GM12878 (cell line): ENCODE data around the gene TNRC6C. TPM values are rescaled to one million over a fixed set of nuclear protein-coding genes. Genes with fewer than 3 reads are reported as not detected.

Experiments
- ATAC-seq: fragments of 200-7000 bp; cut with Tn5 transposase; 3 replicates; pipeline ENCODE4 v1.9.1; 2020; ENCODE audit warnings: mild to moderate bottlenecking, moderate library complexity
- BruUV-seq: library from RNA; stranded (reverse); fragments of 400-500 nt; replicated peaks from 2 replicates; lab custom pipeline; 2021; lab: Mats Ljungman, UMichigan
- CTCF ChIA-PET: fragments of 300-600 bp; sonication (Branson Sonifier 250); formaldehyde crosslinking; extraction: SDS; loops from one replicate; lab custom pipeline; 2021; ENCODE audit warnings: inconsistent platforms; lab: Yijun Ruan, JAX
- POLR2A ChIA-PET: fragments of 350-600 bp; formaldehyde crosslinking; extraction: SDS; loops from one replicate; lab custom pipeline; 2021; ENCODE audit warnings: inconsistent platforms; lab: Charles Lee
- RAD21 ChIA-PET: fragments of 300-600 bp; sonication (Branson Sonifier 250); formaldehyde crosslinking; loops from one replicate; lab custom pipeline; 2023; ENCODE audit warnings: antibody characterized with exemption; ENCODE audit not compliant: unreplicated experiment; lab: Charles Lee
- SMC1A ChIA-PET: fragments of 300-600 bp; sonication (Branson Sonifier 250); formaldehyde crosslinking; loops from one replicate; lab custom pipeline; 2023; ENCODE audit not compliant: unreplicated experiment, uncharacterized antibody; lab: Charles Lee
- DNase-seq: peaks from one replicate; pipeline ENCODE4 v3.0.0-alpha.2; 2011; ENCODE audit warnings: low read depth, low spot score
- FAIRE-seq: peaks from 3 replicates; lab custom pipeline; 2011; peaks lifted over from hg19 to GRCh38; lab: Jason Lieb, UNC
- H2AFZ ChIP-seq: 2 replicates; pipeline ENCODE4 v1.6.0; 2011; ENCODE audit warnings: low read depth, low read length, control low read depth; ENCODE audit not compliant: control insufficient read depth
- H3K27ac ChIP-seq: 2 replicates; pipeline ENCODE4 v1.5.1; 2011; ENCODE audit warnings: control low read depth; ENCODE audit not compliant: control insufficient read depth, insufficient read depth
- H3K27me3 ChIP-seq, 2 experiments: replicated peaks in 1 of 2; 2 replicates each; pipeline versions ENCODE4 v1.6.0 to v1.6.1; 2011; ENCODE audit warnings: low read length in 1 of 2; ENCODE audit not compliant: control insufficient read depth in 2 of 2, insufficient read depth in 2 of 2
- H3K36me3 ChIP-seq, 2 experiments: 2 replicates each; pipeline ENCODE4 v1.5.1; 2011; ENCODE audit warnings: low read length in 1 of 2; ENCODE audit not compliant: control insufficient read depth in 2 of 2, insufficient read depth in 2 of 2
- H3K4me1 ChIP-seq: 2 replicates; pipeline ENCODE4 v1.6.1; 2011; ENCODE audit warnings: mild to moderate bottlenecking, low read length, moderate library complexity, mixed read lengths; ENCODE audit not compliant: control insufficient read depth, insufficient read depth
- H3K4me2 ChIP-seq: 2 replicates; pipeline ENCODE4 v1.6.0; 2011; ENCODE audit warnings: control low read depth; ENCODE audit not compliant: control insufficient read depth, insufficient read depth
- H3K4me3 ChIP-seq: fragments of 200-600 bp; sonication (generic); 2 replicates; pipeline ENCODE4 v1.5.1; 2016
- H3K79me2 ChIP-seq: 2 replicates; pipeline ENCODE4 v1.6.0; 2011; ENCODE audit warnings: low read length; ENCODE audit not compliant: control insufficient read depth, insufficient read depth
- H3K9ac ChIP-seq: 2 replicates; pipeline ENCODE4 v1.8.0; 2011; ENCODE audit warnings: low read length, control low read depth, mixed read lengths; ENCODE audit not compliant: control insufficient read depth, insufficient read depth
- H3K9me3 ChIP-seq: replicated peaks from 3 replicates; pipeline ENCODE4 v1.5.1; 2011; ENCODE audit warnings: mild to moderate bottlenecking, low read length; ENCODE audit not compliant: control insufficient read depth, insufficient read depth
- H4K20me1 ChIP-seq: 2 replicates; pipeline ENCODE4 v1.6.0; 2011; ENCODE audit not compliant: control insufficient read depth, insufficient read depth
- ETV6 ChIP-seq, 2 experiments: fragments of 450-650 bp in 1 of 2; IDR thresholded peaks in 1 of 2; conservative IDR thresholded peaks in 1 of 2; 2 replicates each; pipeline ENCODE4 v1.6.1; 2014; ENCODE audit warnings: antibody characterized with exemption in 1 of 2, borderline replicate concordance in 1 of 2, low read depth in 1 of 2, mild to moderate bottlenecking in 1 of 2, moderate library complexity in 1 of 2
- GATAD2B ChIP-seq: fragments of 450-650 bp; conservative IDR thresholded peaks from 2 replicates; pipeline ENCODE4 v1.6.1; 2017; ENCODE audit warnings: low read depth, mild to moderate bottlenecking, moderate library complexity
- HDAC2 ChIP-seq: fragments of 200-600 bp; sonication (generic); IDR thresholded peaks from 2 replicates; pipeline ENCODE4 v1.6.1; 2017
- KAT2A ChIP-seq: conservative IDR thresholded peaks from 2 replicates; pipeline ENCODE4 v1.6.1; 2011; ENCODE audit warnings: low read depth, low read length; ENCODE audit not compliant: control insufficient read depth
- NFXL1 ChIP-seq: fragments of 450-650 bp; IDR thresholded peaks from 2 replicates; pipeline ENCODE4 v1.6.1; 2017; ENCODE audit warnings: antibody characterized with exemption, mild to moderate bottlenecking, borderline replicate concordance
- PAX8 ChIP-seq: fragments of 450-650 bp; IDR thresholded peaks from 2 replicates; pipeline ENCODE4 v1.6.1; 2017; ENCODE audit warnings: mild to moderate bottlenecking, moderate library complexity
- PRDM15 ChIP-seq: fragments of 450-650 bp; formaldehyde crosslinking; IDR thresholded peaks from 2 replicates; pipeline ENCODE4 v1.4.0; 2020; ENCODE audit warnings: mild to moderate bottlenecking, moderate library complexity
- SIN3A ChIP-seq: IDR thresholded peaks from 2 replicates; pipeline ENCODE4 v1.6.1; 2012; ENCODE audit warnings: low read depth, low read length, improper control_type of control experiment
- USF1 ChIP-seq: IDR thresholded peaks from 2 replicates; pipeline ENCODE4 v1.6.1; 2011; ENCODE audit warnings: borderline replicate concordance, low read depth, mild to moderate bottlenecking, moderate library complexity, mixed read lengths, low read length; ENCODE audit not compliant: insufficient read depth; ENCODE audit errors: extremely low read length
- ZNF217 ChIP-seq: fragments of 450-650 bp; IDR thresholded peaks from 2 replicates; pipeline ENCODE4 v1.6.1; 2017; ENCODE audit warnings: antibody characterized with exemption, mild to moderate bottlenecking
- ZNF24 ChIP-seq: fragments of 450-650 bp; IDR thresholded peaks from 2 replicates; pipeline ENCODE4 v1.6.1; 2017; ENCODE audit warnings: antibody characterized with exemption, mild to moderate bottlenecking
- WGBS: methylation state at CpG from one replicate; pipeline ENCODE4 v1.1.6; 2016; ENCODE audit warnings: low lambda C conversion rate; ENCODE audit not compliant: insufficient replicate concordance, insufficient coverage; ENCODE audit errors: missing lambda C conversion rate; 5-methylcytosine and 5-hydroxymethylcytosine counted together
- in situ Hi-C: fragments of 300-500 bp; cut with MboI; formaldehyde crosslinking; loops from 9 replicates; pipeline ENCODE4 v1.14.3; 2018; ENCODE audit warnings: mixed read lengths
- intact Hi-C: fragments of 100-400 bp; cut with micrococcal nuclease; formaldehyde crosslinking; loops from one replicate; pipeline ENCODE4 v1.14.2; 2022; ENCODE audit not compliant: unreplicated experiment
- polyA plus RNA-seq, 11 experiments: library from polyadenylated mRNA; depleted of rRNA in 4 of 11; unstranded in 6 of 11; stranded (reverse) in 5 of 11; fragments of >200 nt; fragmentation: Nextera tagmentation in 4 of 11; fragmentation: Illumina TruSeq in 1 of 11; extraction: Ambion mirVana in 4 of 11; extraction: Trizol in 1 of 11; gene quantifications; 1 replicate in 1 of 11; 2 replicates in 10 of 11; pipeline versions ENCODE4 v1.2.1 to v1.2.3, GENCODE V29; 2011 to 2016; ENCODE audit warnings: inconsistent platforms in 2 of 11, missing spikeins in 2 of 11, low read depth in 1 of 11
- total RNA-seq, 4 experiments: library from RNA; depleted of rRNA in 3 of 4; stranded (reverse); fragments of >200 nt in 3 of 4; fragmentation: Illumina TruSeq in 1 of 4; extraction: Trizol in 1 of 4; gene quantifications; 2 replicates each; pipeline versions ENCODE4 v1.2.1 to v1.2.3, GENCODE V29; 2013 to 2021
- TF ChIP-seq, protein P1 (sequence below): fragments of 450-650 bp; IDR thresholded peaks from 2 replicates; pipeline ENCODE4 v1.6.1; 2017; ENCODE audit warnings: antibody characterized with exemption, mild to moderate bottlenecking, moderate library complexity
- TF ChIP-seq, protein P2 (sequence below): IDR thresholded peaks from 2 replicates; pipeline ENCODE4 v1.6.1; 2012; ENCODE audit warnings: low read depth, low read length, improper control_type of control experiment
- TF ChIP-seq, protein P3 (sequence below): fragments of 150-350 bp; IDR thresholded peaks from 2 replicates; pipeline ENCODE4 v1.6.1; 2014; ENCODE audit warnings: mild to moderate bottlenecking, low read depth, low read length

Gene TNRC6C
- total and polyA plus RNA-seq, 10 of the 15 experiments (the other 5 are each of a cell fraction or from before 2014, with no cell fraction given), result 0.40 to 6.1 (median 0.96) TPM

GRCh38 chr17:77990301-77990700, 31.8 kb downstream of the TNRC6C start:
- in situ Hi-C loops, result no loop called here
- SMC1A ChIA-PET, result interaction anchor here (2.3 kb wide), 1 partner anchor 24 kb away, joined by 7 read pairs; no protein-coding TSS in a partner anchor
- Histone ChIP-seq H2AFZ (no peak overlapping the region), H3K36me3 (no peaks in the 10 kb centered on the region), H3K4me3 (no peak overlapping the region), H3K4me1 (no peaks in the 10 kb centered on the region), H3K4me2 (no peak overlapping the region), H3K9ac (no peak overlapping the region), H4K20me1 (no peaks in the 10 kb centered on the region), H3K9me3 (no peaks in the 10 kb centered on the region), H3K79me2 (no peaks in the 10 kb centered on the region), H3K27me3 (no peaks in the 10 kb centered on the region), H3K27ac (no peak overlapping the region)
- POLR2A ChIA-PET, result no interaction called here
- intact Hi-C loops, result no loop called here
- 61% methylated on average over 3 of the region's 3 CpGs for WGBS
- DNase-seq, result no peak
- RAD21 ChIA-PET, result no interaction called here
- no TSS peak for BruUV-seq
- CTCF ChIA-PET, result no interaction called here
- no peak for FAIRE-seq
- no peak for ATAC-seq
- TF ChIP-seq GATAD2B, result no peak
- TF ChIP-seq, protein P1, sequence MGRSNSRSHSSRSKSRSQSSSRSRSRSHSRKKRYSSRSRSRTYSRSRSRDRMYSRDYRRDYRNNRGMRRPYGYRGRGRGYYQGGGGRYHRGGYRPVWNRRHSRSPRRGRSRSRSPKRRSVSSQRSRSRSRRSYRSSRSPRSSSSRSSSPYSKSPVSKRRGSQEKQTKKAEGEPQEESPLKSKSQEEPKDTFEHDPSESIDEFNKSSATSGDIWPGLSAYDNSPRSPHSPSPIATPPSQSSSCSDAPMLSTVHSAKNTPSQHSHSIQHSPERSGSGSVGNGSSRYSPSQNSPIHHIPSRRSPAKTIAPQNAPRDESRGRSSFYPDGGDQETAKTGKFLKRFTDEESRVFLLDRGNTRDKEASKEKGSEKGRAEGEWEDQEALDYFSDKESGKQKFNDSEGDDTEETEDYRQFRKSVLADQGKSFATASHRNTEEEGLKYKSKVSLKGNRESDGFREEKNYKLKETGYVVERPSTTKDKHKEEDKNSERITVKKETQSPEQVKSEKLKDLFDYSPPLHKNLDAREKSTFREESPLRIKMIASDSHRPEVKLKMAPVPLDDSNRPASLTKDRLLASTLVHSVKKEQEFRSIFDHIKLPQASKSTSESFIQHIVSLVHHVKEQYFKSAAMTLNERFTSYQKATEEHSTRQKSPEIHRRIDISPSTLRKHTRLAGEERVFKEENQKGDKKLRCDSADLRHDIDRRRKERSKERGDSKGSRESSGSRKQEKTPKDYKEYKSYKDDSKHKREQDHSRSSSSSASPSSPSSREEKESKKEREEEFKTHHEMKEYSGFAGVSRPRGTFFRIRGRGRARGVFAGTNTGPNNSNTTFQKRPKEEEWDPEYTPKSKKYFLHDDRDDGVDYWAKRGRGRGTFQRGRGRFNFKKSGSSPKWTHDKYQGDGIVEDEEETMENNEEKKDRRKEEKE, result no peak
- TF ChIP-seq, protein P2, sequence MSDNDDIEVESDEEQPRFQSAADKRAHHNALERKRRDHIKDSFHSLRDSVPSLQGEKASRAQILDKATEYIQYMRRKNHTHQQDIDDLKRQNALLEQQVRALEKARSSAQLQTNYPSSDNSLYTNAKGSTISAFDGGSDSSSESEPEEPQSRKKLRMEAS, result no peak
- TF ChIP-seq USF1, result no peak
- TF ChIP-seq ZNF24, result no peak
- no peak for TF ChIP-seq ETV6 (conservative IDR thresholded peaks at IDR 0.05 in 1 of 2, IDR thresholded peaks at IDR 0.05 in 1 of 2; ENCODE audit: borderline replicate concordance in 1 of 2, low read depth in 1 of 2)
- TF ChIP-seq SIN3A, result no peak
- TF ChIP-seq ZNF217, result no peak
- TF ChIP-seq KAT2A, result no peak
- TF ChIP-seq, protein P3, sequence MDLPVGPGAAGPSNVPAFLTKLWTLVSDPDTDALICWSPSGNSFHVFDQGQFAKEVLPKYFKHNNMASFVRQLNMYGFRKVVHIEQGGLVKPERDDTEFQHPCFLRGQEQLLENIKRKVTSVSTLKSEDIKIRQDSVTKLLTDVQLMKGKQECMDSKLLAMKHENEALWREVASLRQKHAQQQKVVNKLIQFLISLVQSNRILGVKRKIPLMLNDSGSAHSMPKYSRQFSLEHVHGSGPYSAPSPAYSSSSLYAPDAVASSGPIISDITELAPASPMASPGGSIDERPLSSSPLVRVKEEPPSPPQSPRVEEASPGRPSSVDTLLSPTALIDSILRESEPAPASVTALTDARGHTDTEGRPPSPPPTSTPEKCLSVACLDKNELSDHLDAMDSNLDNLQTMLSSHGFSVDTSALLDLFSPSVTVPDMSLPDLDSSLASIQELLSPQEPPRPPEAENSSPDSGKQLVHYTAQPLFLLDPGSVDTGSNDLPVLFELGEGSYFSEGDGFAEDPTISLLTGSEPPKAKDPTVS, result no peak
- no peak for TF ChIP-seq HDAC2
- TF ChIP-seq PRDM15 (CRISPR knock-in tag), result no peak
- no peak for TF ChIP-seq NFXL1
- no peak for TF ChIP-seq PAX8
